Iris pigment epithelial cell (primary cell): ENCODE measurements around the gene RNPEP.
"Not testable (repeated sequence)": the region's sequence is repeated elsewhere in the genome, so short reads cannot be mapped to it uniquely, and the experiment has no call there.

ENCODE experiments used
- DNase-seq: peaks from one replicate; pipeline ENCODE4 v3.0.0-alpha.2; 2011; ENCODE audit warnings: low read depth

Gene RNPEP, protein sequence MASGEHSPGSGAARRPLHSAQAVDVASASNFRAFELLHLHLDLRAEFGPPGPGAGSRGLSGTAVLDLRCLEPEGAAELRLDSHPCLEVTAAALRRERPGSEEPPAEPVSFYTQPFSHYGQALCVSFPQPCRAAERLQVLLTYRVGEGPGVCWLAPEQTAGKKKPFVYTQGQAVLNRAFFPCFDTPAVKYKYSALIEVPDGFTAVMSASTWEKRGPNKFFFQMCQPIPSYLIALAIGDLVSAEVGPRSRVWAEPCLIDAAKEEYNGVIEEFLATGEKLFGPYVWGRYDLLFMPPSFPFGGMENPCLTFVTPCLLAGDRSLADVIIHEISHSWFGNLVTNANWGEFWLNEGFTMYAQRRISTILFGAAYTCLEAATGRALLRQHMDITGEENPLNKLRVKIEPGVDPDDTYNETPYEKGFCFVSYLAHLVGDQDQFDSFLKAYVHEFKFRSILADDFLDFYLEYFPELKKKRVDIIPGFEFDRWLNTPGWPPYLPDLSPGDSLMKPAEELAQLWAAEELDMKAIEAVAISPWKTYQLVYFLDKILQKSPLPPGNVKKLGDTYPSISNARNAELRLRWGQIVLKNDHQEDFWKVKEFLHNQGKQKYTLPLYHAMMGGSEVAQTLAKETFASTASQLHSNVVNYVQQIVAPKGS

DNA sequence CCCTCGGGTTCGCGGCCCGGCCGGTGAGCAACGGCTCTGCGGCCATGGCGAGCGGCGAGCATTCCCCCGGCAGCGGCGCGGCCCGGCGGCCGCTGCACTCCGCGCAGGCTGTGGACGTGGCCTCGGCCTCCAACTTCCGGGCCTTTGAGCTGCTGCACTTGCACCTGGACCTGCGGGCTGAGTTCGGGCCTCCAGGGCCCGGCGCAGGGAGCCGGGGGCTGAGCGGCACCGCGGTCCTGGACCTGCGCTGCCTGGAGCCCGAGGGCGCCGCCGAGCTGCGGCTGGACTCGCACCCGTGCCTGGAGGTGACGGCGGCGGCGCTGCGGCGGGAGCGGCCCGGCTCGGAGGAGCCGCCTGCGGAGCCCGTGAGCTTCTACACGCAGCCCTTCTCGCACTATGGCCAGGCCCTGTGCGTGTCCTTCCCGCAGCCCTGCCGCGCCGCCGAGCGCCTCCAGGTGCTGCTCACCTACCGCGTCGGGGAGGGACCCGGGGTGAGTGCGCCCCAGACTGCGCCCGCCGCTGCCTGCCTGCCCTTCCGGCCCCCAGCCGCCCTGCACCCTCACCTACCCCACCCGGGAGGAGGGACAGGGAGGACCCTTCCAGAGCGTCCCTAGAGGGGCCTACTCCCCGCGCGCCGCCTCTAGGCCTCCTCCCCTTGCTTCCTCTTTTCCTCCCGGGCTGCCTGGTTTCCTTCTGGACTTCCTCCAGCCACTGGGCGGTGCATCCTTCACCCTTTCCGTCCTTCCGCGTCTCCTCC is at the start of gene RNPEP:
TSS of gene RNPEP (plus strand) at position 26 of the 757 bp plus-strand sequence. CDS start at position 45, 19 bp downstream.
- DNase-seq, result peak; percentile 67

DNA sequence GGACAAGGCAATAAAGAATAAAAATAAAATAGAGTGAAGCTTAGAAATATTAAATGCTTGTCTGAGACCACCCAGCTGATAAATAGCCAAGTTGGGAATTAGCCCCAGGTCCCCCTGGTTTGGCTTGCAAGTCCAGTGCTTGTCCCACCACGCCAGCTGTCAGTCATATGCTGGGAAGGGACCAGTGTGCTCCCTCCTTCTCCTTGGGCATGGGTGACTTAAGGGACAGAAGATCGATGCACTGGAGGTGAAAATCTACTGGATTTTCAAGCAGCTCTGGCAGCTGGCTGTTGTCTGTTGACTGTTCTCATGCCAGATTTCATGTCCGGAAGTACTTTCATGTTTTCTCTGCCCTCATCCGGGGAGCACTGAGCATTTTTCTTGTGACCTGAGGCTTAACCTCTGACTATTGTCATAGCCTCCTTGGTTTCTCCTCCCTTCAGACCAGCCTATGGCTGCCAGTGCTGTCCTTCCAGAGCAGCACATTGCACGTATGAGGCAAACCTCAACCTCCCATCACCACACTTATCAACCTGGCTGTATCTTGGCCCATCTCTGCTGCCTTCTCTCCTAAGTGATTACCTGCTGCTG is 48.5 kb upstream of the RNPEP start:
- peak; percentile 80 for DNase-seq

DNA sequence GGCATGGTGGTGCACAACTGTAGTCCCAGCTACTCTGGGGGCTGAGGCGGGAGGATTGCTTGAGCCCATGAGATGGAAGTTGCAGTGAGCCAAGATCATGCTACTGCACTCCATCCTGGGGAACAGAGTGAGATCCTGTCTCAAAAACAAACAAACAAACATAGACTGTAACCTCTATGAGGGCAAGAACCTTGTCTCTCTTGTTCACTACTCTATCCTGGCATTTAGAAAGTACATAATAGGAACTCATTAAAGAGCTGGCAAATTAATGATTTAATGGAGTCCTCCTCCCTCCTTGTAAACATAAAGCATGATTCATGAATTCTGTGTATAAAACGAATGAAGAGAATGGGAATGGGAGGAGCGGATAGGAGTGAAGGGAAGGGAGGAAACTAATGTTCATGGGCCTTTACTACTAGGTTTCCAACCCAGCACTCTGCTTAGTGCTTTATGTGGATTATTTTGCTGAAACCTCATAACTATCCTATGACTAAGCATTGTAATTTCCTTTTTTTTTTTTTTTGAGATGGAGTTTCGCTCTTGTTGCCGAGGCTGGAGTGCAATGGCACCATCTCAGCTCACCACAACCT is 44.7 kb upstream of the RNPEP start:
- peak; percentile 82 for DNase-seq

DNA sequence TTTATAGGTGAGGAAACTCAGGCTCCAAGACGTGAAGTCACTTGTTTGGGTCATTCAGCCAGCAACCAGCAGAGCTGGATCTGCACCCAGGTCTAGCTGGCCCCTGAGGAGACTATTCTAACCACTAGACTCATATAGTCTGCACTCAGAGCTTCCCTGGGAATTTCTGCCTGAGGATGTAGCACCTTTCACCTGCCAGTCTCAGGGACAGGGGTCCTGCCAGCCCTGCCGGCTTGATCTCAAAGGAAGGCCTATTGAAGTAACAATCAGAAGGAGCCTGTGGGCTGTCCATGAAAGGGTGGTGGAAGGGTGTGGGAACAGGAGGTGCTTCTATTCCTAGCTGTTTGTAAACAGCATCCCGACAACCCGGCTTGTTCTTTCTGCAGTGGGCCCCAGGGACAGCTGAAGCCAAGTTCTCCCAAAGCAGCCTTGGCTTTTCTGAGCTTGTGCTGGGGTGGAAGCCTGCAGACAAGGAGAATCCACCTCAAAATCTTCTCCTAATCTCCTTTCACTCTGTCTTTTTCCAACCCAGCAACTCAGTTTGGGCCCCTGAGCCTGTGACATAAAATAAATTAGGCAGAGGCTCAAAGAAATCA is 43.9 kb upstream of the RNPEP start:
- DNase-seq, result no peak

DNA sequence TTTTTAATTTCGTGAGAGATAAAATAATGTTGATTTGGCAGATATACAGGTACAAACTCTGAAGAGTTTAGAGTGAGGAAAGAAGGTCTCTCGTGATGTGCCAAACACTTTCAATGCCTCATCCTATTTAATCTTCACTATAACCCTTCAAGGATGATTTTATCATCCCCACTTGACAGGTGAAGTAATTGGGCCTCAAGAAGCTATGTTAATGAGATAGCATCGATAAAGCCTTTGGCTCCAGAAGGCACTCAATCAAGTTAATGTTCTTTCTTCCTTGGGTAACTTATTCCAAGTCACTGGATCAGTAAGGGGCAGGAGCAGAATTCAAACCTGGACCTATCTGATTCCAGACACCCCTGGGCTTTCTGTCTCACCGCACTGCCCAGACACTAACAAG is 43.3 kb upstream of the RNPEP start:
- DNase-seq, result no peak

DNA sequence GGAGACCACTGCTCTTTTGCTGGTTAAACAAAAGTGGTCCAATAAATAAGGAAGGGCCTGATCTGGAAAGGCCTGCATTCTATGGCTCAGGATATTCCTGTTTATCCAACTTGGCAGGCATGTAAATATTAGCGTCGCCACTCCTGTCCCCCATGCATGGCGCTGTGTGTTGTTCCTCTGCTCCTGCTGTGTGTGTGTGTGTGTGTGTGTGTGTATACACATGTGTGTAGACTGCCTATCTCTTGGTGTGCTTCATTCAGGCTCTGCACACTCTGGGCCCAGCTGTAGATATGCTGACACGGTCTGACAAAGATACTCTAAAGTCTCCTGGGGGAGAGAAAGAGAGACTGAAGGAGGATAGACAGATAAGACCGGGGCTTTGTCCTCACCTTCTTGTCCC is 42.9 kb upstream of the RNPEP start:
- no peak for DNase-seq

DNA sequence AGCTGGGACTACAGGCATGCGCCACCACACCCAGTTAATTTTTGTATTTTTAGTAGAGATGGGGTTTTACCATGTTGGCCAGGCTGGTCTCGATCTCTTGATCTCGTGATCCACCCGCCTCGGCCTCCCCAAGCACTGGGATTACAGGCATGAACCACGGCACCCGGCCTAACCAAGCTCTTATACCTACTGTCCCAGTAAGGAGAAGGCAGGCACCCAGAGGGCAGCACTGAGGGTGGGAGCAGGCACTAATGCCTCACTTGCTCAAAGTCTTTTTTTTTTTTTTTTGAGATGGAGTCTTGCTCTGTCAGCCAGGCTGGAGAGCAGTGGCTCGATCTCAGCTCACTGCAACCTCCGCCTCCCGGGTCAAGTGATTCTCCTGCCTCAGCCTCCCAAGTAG is 42.1 kb upstream of the RNPEP start:
- not testable (repeated sequence) for DNase-seq

DNA sequence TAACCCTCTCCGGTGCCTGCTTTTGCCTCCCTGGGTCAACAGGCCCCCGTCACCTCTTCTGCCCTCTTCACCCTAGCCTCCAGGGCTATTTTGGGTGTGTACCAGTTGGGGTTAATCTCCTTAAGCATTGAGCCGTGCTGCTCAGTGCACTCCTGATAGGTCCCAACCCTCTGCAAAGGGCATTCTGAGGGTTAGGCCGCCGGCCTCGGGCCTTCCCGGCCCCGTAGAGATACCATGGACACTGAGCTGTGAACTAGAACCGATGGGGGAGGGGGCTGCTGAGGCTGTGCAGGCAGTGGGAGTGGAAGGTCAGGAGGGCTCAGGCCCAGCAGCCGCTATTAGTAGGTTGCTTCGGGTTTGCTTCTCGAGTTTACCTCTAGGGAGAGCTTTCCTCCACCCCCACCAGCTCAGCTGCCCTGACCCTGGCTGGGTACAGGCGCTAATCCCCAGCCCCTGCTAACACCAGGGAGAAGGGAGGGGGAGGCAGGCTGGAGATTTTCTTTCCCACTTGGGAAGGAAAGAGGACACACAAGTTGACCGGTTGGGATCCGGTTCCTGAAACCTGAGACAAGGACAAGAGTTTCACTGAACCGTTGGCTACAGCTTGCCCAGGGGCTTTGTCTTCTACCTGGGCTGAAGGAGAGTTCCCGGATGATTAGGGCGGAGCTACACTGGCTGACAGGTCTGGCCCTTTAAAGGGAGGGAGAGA is 40.9 kb upstream of the RNPEP start:
- DNase-seq, result no peak

DNA sequence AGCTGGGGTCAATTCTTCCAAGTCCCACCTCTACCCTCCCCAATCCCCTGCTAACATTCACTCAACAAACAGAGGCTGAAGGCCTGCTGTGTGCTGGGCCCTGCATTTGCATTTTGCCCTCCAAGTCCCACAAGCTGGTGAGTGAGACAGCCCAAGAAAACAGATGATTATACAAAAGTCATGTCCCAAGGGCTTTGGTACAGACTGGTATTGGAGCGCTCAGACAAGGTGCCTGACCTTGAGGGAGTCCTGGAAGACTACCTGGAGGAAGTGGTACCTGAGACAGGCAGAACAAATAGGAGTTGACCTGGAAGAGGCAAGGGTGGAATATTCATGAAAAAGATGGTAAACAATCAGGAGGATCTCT is 40.3 kb upstream of the RNPEP start:
- DNase-seq, result no peak

DNA sequence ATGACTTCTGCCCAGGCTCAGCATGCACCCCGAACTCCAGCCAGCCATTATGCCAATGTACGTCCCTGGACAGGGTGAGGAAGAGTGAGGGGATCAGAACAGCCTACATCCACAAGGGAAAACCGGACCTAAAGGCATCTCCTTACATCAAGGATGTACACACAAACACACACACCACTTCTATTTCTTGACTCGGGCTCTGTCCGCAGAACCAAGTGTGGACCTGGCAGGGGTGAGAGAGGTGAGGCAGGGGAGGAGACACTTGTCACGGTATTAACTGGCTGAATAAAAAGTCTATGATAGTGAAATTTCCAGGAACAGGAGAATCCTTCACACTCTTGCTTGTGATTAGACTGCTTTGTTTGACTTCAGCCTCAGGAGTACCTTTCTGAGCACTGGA is 38.4 kb upstream of the RNPEP start:
- no peak for DNase-seq

DNA sequence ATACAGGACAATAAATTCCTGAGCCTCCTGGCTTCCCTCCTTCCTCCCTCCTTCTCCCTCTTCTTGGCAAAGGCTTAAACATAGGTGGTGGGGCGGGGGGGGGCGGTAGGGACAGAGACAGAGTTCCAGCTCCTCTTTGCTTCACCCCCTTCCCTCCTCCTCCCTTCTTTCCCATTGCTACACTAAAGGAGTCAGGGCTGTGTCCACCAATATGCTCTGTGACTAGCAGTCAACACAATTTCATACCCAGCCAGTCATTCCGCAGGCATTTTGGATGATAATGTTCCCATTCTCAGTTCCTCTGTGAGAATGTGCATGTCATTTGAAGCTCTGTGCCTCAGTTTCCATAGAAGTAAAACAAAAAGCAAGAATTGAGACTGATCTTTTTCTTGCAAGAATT is 37.8 kb upstream of the RNPEP start:
- no peak for DNase-seq

DNA sequence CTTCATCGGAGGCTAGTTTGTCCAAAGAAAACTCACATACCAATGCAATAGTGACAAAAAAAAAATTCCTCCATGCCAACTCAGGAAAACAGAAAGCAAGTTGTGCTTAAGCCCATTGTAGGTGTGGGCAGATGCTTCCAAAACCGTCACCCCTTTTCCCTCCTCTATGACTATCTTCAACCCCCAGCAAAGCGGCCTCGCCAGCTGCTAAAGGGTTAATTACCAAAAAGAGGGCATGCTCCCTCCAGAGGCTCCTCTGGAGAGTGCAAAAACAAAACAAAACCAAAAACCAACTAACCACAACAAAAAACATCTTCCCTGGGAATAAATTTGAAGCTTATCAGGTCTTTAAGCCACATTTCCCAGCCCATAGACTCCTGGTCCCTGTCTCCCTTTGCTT is 37.3 kb upstream of the RNPEP start:
- no peak for DNase-seq

DNA sequence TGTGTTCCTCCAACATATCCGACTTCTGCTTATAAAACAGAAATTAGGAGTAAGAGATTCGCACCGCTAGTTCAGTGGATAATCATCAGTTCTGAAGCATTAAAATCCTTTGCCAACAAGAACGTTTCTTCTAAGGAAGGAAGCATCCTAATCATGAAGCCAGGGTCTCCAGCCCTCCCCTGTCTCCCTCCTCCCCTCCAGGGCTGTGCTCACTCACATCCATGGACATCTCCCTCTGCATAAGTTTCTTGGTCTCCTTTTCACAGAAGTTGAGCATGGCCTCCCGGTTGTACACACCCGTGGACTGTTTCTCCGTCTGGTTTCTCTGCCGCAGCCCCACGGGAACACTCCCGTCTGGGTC is 36.6 kb upstream of the RNPEP start:
- no peak for DNase-seq

DNA sequence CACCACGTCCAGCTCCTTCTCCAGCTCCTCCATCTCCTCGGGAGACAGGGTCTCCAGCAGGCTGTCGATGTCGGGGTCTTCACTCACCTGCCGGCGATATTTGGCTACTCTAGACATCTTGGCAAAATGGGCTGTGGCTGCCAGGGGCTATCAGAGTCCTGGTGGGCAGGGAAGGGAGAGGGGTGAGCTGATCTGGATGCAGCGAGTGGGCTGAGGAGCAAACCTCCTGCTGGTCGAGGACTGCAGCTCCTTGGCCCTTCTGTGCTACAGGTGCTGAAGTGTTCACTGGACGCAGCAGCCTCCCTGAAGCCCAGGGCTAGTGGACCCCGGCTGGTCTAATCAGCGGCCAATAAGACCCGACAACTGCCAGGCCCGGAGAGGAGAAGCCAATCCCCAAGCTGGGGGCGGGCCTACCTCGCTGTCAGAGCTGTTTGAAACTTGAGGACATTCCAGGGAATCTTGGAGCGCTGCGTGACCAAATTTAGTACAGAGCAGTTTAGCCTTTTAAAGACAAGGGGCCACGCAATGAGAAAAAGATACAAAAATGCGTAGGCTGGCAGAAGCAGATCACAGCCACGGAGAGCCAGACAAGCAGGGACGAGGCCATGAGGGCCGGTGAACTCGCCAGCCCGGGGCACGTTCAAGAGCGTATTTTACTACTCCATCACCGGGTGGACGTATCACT is 36.1 kb upstream of the RNPEP start, which contains the start of gene LMOD1:
TSS of gene LMOD1 (minus strand) at position 325 of the 685 bp plus-strand sequence. CDS start at position 117, 208 bp downstream.
- DNase-seq, result peak; percentile 92

DNA sequence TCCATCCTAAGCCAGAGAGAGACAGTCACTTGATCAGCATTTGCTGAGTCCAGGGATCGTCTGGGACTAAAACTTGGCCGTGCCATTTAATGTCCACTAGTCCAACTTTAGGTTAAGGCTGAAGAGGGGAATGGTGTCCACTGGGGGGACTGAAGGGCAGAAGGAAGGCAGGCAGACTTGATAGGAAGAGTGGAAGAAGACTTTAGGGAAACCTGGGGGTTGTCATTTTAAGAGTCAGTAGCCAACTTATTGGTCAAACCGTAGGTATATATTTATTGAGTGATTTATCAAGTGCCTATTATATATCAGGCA is 34.8 kb upstream of the RNPEP start:
- DNase-seq, result no peak

DNA sequence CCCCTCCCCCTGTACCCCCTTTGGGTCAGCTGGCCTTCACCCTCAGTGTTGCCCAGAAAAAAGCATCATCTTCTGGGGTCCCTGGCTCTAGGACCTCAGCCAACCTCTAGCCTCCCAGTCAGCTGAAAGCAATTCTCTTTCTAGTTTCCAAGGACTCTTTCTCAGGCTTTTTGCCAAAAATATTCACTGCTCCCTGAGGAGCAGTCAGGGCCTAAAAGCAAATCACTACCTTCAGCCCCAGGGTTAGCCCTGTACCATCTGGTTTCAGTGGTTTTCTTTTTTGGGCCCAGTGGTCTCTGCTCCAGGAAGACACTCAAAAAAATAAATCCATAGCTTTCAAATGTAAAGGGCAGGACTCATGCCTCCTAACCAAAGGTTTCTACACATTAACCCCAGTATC is 33.0 kb upstream of the RNPEP start:
- DNase-seq, result no peak

DNA sequence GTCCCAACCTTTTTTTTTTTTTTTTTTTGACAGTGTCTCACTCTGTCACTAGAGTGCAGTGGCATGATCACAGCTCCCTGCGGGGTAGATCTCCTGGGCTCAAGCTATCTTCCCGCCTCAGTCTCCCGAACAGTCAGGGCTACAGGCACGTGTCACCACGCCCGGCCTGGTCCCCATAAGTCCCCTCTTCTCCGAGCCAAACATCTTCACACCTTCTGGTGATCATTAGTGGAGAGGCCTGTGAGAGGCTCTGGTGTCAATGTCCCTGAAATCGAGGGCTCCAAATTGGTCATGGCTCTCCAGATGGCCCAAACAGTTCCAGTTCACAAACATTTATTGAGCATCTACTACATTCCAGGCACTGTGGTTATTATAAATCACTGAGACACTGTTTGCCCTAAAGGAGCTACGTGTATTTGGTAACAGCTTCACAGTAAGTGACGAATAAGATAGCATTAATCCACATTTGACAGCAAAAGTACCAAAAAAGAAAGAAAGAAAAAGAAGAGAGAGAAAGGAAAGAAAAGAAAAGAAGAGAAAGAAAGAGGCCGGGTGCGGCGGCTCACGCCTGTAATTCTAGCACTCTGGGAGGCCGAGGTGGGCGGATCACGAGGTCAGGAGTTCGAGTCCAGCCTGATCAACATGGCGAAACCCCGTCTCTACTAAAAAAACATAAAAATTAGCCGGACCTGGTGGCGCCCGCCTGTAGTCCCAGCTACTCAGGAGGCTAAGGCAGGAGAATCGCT is 28.0 kb upstream of the RNPEP start:
- no peak for DNase-seq

DNA sequence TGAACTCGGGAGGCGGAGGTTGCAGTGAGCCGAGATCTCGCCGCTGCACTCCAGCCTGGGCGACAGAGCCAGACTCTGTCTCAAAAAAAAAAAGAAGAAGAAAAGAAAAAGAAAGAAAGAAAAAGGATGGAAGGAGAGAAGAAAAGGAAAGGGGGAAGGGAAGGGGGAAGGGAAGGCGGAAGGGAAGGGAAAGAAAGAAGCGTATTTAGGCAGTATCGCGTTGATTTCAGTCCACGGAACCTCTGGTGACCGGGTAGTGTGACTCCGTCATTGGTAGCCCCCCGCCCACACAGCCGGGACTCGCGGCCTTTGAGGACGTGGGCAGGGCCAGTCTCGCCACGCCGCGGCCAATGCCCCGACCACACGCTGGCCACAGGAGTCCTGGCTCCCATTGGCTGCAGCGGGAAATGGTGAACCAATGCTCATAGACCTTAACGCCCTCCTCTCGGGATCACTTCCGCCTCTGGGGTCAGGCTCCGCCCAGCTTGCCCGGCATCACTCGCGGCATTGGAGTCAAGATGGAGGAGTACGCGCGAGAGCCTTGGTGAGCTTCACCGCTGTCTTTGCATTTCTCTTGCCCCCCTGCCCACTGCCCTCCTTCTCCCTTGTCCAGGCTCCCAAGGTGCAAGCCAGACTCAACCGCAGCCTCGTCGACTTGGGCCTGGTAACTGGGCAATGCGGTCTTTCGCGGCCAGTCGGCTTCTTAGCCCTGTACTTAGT is 27.3 kb upstream of the RNPEP start, which contains the start of gene TIMM17A:
TSS of gene TIMM17A (plus strand) at position 495 of the 720 bp plus-strand sequence. CDS start at position 519, 24 bp downstream.
- DNase-seq, result peak; percentile 100

DNA sequence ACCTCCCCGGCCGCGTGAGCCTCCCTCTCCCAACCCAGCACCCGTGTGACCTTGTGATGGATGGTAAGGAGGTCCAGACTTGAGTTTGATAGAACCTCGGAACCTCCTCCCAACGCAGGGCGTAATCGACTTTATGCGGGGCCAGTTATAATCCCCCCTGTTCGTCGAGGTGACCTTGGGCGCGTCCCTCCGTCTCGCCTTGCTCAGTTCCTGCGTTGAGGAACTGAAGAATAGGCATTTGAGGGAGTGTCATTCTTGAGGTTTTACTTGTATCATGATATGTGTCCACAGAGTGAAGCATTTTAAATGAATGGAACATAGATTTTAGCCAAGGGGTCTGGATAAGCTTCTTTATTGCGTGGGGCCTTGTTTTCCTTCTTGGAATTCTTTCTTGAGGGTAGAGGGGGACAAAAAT is 26.7 kb upstream of the RNPEP start:
- no peak for DNase-seq
